Measurements from ENCODE around the gene SPATA4.
"Not testable (repeated sequence)": the region's sequence is repeated elsewhere in the genome, so short reads cannot be mapped to it uniquely, and the experiment has no call there.

The SPATA4 gene

DNA sequence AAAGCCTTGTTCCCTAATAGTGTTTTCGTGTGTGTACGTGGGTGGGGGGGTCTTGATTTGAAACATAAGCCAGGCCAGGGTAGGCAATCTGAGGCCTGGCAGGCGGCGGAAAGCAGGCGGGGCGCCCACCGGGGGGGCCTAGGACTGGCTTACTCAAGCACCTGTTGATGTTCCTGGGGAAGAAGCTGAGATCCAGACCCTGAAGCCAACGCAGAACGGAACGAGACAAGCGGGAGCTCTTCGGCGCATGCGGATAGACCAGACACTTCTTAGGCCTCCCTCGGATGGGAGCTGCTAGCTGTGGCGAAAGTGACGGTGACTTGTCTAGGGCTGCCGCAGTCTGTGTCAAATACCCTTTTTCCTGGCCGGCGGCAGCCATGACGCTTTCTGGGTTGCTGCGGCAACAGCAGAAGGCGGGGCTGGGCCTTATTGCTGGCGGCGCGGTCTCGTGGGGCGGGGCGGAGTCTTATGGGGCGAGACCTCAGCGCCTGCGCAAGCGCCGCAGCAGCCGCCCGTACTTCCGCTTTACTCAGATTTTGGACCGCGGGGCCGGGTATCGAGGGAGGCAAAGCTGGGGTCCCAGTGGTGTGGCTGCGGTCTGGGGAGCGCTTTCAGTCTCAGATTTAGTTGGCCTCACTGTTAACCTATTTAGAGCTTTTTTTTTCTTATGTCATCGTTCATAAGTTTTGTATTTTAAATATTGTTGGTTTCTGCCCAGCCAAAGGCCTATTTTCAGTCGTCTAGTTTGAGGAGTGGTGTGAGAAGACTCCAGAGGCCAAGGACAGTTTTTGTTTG is at the start of gene SPATA4:
SPATA4 (minus strand) TSS at position 402 of the 795 bp plus-strand sequence; CDS start at position 379, 23 bp downstream.
- in situ Hi-C loops (cut with HindIII; ENCODE audit: low sequenced_read_pairs), result no loop called here

DNA sequence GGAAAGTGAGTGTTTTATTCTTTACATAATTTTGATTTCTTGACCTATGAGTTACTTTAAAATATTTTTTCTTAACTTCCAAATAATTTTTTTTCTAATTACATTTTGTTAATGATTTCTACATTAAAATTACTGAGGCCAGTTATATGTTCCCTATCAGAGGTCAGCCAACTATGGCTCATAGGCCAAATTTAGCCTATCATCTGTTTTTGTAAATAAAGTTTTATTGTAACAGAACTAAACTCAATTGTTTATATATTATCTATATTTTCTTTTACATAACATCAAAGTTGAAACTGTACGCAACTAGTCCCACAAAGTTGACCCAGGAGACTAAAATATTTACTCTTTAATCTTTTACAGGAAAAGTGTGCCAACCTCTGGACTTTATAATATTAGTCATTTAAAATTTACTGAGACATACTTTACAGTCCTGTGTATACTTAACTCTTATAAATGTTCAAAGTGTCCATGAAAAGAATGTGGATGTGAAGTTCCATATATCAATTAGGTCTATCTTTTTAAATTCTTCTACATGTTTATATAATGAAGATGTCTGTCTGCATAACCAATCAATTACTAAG is 47.5 kb upstream of the SPATA4 start:
- in situ Hi-C loops (cut with HindIII; ENCODE audit: low sequenced_read_pairs), result no loop called here

DNA sequence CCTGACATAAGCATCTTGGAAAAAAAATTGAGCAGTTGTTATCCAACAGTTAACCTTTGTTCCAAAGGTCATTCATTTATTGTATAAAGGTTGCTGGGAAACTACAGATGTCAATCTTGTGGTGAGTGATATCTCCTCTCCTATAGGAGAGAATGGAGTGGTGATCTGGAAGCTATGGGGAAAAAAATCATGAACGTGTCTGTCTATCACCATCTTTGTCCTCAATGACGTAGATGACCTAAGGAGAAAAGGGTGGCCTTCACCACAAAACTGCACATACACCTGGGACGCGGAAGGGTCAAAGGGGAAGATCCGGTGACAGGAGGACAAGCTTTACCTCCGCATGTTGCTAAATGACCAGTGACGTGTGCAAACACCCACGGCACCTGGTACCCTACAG is 46.3 kb upstream of the SPATA4 start:
- in situ Hi-C loops (cut with HindIII; ENCODE audit: low sequenced_read_pairs), result no loop called here

DNA sequence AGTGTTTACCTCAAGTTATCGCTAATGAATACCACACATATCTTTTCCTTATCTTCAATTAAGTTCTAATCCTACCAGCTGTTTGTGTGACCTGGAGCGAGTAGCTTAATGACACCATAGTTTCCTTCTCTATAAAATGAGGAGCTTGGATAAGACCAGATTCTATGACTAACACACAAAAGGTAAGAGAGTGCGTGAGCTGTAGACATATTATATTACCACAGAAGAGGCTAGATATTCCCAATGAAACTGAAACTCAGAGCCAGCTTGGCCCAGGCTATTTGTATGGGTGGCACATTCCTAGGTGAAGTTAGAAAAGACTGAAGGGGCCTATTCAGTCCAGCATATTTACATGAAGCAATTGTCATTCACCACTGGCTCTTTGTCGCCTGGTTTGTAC is 43.4 kb upstream of the SPATA4 start:
- in situ Hi-C loops (cut with HindIII; ENCODE audit: low sequenced_read_pairs), result no loop called here

DNA sequence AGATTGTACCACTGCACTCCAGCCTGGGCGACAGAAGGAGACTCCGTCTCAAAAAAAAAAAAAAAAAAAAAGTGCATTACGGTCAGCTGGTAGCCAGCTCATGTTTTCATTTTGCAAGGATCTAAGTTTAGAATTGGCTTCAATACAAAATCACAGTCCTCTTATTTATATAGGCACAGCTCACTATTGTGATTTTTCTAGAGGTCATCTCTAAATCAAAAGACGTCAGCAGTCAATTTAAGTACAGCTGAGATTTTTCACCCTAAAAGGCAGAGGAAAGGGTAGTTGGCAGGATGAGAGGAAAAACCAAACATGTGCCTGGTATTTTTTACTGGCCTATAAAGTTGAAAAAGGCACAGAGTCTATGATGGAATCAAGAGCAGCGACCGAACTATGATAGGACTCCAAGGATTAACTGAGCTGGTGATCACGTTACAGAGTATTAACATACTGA is 42.8 kb upstream of the SPATA4 start:
- in situ Hi-C loops (cut with HindIII; ENCODE audit: low sequenced_read_pairs), result no loop called here

DNA sequence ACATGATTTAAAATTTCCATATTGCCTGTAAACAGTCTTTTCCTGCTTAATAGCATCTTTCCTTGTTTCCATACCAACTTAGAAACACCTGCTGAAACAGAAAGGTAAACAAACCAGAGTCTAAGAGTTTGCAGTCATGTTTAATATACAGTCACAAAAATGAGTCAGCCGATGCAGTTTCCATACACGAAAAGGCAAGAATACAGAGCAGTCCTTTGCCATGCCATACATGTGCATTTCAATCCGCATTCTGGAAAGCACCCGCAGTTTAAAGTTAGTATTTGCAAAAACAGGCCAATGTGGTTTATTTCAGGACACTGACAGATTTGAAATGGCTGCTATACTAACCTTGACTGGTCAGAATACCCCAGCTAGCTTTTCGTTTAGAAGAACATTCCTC is 41.6 kb upstream of the SPATA4 start:
- in situ Hi-C loops (cut with HindIII; ENCODE audit: low sequenced_read_pairs), result no loop called here

DNA sequence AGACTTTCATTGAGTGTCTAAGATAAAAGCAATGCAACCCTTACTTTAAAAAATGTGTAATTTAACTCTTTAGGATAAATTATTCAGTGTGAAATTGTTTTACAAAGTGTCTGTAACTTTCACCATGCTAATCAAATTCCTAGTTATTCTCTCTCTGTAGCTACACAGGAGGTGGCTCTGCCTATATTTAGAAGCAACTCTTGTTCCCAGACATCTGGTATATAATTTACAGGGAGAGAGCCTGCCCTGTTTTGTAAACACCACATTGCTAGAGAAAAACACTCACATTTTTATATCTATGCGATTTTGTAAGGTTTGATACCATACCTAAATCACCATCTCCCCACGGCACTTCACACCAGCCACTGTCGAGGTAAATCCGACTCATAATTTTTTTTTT is 35.5 kb upstream of the SPATA4 start:
- in situ Hi-C loops (cut with HindIII; ENCODE audit: low sequenced_read_pairs), result no loop called here

DNA sequence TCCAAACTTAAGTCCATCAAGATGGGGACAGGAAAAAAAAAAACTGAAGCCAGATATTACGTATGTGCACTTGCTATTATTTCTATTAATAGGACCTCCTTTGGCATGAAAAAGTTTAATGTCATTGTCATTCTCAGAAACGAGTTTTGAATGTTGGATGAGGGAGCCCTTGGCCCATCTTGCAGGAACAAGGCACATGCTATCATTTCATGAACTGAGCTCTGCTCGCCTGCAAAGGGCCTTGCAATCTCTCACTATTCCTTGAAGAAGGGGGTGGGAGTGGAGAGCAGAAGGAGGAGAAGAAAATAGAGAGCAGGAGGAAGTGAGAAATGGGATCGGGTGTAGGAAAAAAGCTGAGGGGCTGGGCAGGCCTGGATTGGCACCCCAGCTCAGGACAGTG is 34.3 kb upstream of the SPATA4 start:
- in situ Hi-C loops (cut with HindIII; ENCODE audit: low sequenced_read_pairs), result no loop called here

DNA sequence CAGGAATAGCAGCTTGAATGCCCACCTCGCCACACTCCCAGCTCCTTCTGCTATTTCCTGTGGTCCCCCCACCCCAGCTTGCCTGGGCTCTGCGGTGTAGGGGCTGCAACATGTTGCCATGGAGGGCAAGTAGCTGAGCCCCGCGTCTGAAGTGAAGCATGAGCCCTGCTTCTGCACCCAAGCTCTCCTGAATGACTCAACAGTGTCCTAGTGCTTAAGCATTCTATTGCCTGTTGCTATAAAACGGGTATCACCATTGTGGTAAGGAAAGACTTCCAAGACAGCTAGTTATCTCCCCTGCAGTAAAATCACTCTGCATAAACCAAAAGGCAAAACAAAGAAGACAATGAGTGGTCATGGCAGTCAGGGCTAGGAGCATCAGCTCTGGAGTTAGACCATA is 31.4 kb upstream of the SPATA4 start:
- in situ Hi-C loops (cut with HindIII; ENCODE audit: low sequenced_read_pairs), result no loop called here

DNA sequence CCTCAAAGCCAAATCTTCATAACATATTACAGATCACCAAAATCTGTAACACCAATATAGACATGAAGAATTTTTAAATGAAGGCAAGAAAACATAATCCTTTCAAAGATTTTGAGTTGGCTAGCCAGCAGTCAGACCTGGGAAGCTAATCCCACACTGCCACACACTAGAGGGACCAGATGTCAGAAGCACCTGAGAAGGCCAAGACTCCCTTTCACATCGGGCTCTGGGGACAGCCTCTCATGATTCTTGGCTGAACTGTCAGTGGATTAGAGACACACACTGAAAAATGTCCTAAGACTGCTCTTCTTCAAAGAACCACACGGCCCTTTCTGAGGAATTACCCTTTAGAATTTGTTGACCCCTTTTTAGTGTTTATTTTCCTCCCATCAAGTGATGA is 28.2 kb upstream of the SPATA4 start:
- in situ Hi-C loops (cut with HindIII; ENCODE audit: low sequenced_read_pairs), result no loop called here

DNA sequence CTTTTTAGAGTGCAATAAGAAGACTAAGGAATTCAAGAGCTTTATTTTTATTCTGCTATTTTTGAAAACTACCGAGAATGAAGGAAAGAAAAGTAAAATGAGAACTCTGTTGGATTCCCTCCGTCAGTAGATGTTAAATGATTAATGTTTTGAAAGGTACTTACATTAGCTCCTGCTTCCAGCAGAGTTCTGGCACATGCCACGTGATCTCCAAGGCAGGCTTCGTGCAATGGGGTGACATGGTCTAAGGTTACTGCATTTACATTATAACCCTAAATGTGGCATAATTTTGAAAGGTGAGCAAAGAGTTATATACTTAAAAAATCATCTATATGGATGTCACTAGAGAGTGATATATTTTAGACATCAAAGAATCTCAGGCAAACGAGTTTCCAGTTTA is 26.8 kb upstream of the SPATA4 start:
- in situ Hi-C loops (cut with HindIII; ENCODE audit: low sequenced_read_pairs), result no loop called here

DNA sequence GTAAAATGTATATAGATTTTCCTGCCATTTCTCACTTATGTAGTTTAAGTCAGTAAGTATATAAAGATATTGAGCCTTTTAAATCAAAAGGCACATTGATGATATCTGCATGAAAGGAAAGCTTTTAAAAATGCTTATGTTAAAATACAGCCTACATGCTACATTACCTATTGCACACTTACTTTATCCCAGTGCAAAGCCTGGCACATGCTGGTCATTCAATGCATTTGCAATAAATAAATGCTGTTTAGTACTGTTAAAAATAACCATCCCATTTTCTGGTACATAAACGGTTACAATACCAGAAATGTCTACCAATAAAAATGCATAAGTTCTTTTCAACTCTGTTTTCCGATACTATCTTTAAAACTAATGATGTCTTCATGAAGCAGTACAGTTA is 22.1 kb upstream of the SPATA4 start:
- in situ Hi-C loops (cut with HindIII; ENCODE audit: low sequenced_read_pairs), result no loop called here

DNA sequence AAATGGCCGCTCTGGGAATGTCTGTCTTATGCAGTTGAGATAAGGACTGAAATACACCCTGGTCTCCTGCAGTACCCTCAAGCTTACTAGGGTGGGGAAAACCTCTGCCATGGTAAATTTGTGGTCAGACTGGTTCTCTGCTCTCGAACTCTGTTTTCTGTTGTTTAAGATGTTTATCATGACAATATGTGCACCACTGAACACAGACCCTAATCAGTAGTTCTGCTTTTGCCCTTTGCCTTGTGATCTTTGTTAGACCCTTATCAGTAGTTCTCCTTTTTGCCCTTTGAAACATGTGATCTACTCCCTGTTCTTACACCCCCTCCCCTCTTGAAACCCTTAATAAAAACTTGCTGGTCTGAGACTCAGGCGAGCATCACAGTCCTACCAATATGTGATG is 17.0 kb upstream of the SPATA4 start:
- in situ Hi-C loops (cut with HindIII; ENCODE audit: low sequenced_read_pairs), result not testable (repeated sequence)

DNA sequence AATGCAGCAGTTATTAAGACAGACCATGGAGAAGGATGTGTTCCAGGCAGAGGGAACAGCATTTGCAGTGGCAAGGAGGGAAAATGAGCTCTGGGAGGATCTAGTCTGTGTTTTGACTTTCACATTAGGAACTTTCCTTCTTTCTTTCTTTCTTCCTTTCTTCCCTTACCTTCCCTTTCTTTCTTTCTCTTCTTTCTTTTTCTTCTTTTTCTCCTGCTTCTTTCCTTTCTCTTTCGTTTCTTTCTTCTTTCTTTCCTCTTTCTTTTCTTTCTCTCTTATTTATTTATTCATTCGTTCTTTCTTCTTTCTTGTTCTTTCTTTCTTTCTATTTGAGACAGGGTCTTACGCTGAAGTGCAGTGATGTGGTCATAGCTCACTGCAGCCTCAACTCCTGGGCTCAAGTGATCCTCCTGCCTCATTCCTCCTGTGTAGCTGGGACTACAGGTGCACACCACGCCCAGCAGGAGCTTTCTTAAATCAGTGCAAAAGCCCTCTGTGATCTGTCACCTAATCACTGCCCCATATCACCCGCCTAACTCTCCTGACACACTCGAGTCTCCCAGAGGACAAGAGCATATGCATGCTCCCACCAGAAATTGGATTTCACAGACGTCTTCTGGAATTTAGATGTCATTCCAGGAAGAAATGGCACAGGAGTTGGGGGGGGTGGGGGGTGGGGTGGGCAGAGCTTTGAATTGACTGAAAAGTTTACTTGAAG is 15.4 kb upstream of the SPATA4 start:
- in situ Hi-C loops (cut with HindIII; ENCODE audit: low sequenced_read_pairs), result no loop called here

DNA sequence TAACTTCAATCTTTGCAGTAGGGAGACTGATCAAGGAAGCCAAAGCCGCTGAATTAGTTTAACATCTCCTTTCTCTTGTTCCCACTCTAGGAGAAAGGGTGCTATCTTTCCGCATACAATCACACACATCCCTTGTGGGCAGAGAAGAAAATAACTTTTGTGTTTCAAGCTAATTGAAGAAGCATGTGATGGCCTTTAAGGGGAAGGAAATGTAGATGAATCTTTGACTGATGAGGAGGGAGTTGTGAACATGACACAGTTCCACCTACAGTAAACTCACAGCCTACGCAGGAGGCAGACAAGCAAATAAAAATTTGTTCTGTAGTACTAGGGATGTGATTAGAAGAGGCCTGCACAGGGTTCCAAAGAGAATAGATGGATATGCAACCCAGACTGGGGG is 14.7 kb upstream of the SPATA4 start:
- in situ Hi-C loops (cut with HindIII; ENCODE audit: low sequenced_read_pairs), result no loop called here

DNA sequence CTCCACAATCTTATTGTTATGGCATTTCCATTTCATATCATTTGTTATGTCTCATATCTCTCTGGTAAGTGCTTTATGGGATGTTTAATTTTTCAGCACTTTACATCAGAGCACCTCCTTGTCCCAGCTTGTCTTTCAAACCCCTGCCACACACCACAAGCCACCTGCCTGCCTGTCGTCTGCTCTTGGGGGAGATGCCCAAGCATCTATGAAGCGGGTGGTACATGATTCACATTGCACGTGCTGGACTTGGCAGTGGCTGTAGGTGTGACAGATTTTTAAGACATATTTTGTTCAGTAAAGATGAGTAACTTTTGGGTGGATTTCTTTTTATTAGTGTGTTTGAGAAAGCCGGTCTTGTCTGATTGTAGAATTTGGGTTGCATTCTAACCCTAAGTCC is 14.2 kb upstream of the SPATA4 start:
- in situ Hi-C loops (cut with HindIII; ENCODE audit: low sequenced_read_pairs), result no loop called here

DNA sequence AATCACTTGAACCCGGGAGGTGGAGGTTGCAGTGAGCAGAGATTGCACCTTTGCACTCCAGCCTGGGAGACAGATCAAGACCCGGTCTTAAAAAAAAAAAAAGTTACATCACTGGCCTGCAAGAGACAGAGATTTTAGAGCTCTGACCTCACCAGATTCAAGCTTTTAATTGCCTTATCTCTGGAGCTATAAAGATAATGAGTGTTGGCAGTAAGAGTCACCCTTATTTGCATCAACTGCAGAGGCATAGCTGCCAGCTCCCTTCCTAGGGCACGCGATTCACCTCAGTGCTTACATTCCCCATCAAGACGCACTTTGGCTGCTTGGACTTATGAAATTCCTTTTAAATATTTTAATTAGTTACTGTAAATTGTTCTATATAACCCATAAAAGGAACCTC is 12.5 kb upstream of the SPATA4 start:
- in situ Hi-C loops (cut with HindIII; ENCODE audit: low sequenced_read_pairs), result no loop called here

DNA sequence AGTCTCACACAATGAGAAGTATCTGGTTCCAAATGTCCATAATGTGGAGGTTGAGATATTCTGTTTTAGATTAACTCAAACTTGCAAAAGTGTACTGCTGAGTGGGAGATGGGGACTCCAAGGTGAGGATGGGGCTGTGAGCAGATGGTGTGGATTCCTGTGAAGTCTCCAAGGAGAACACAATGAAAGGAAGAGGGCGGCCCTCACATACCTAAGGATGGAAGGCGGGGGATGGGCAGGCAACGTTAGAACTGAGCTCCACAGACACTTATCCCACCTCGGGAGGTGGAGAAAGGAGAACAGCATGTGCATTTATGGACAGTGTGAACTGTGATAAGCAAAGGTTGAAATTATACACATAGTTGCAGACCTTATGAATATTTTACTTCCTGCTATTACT is 9.9 kb upstream of the SPATA4 start:
- in situ Hi-C loops (cut with HindIII; ENCODE audit: low sequenced_read_pairs), result no loop called here

DNA sequence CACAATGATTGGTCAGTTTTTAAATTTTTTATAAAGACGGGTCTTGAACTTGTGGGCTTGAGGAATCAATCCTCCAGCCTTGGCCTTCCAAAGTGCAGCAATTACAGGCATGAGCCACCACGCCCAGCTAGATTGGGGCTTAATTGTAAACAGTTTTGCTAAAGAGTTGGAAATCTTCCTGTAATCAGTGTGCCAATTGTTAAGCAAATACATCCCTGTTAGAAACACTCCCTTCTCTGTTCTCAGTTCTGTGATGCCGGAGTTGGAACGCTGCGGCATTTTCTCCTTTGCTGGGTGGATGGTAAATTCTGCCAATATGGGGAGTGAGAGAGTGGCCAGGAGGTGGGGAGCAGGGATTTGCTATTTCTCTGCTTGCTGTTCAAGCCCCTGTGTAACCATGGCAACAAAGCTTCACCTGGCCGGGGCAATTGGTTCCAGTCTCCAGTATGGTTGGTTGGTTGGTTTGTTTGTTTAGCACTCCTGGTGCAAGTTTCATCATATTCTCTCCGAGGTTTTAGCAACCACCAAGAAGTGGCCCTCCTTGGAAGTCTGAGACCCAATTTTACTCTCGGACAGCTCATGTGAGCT is 3.0 kb upstream of the SPATA4 start:
- in situ Hi-C loops (cut with HindIII; ENCODE audit: low sequenced_read_pairs), result no loop called here

DNA sequence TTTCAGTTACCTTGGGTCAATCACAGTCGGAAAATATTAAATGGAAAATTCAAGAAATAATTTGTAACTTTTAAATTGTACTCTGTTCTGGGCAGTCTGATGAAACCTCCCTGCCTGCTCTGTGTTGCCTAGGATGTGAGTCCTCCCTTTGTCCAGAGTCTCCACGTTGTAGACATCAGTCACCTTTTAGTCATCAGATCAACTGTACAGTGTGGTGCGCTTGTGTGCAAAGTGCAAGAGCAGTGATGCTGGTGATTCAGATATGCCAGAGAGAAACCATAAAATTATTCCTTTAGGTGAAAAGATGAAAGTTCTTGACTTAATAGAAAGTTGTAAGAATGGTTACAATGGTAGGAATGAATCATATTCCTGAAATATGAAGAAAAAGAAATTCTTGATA is 1.4 kb downstream of the SPATA4 start:
- in situ Hi-C loops (cut with HindIII; ENCODE audit: low sequenced_read_pairs), result no loop called here

DNA sequence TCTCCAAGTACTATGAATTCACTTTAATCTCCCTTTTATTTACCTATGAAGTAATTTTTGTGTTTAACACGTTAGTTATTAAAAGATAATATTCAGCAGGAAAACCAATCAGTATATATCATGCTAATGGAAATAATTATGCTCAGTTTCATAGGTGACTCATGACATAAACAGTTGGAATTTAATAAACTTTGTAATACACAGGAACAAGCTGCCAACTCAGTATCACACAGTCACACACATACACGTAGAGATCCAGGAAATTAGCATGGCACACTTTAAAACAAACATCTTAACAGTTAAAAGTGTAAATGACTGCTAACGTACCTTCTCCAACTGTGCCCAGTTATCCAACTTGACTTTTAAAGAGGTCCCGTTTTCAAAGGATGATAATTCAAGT is 2.3 kb downstream of the SPATA4 start:
- in situ Hi-C loops (cut with HindIII; ENCODE audit: low sequenced_read_pairs), result no loop called here

DNA sequence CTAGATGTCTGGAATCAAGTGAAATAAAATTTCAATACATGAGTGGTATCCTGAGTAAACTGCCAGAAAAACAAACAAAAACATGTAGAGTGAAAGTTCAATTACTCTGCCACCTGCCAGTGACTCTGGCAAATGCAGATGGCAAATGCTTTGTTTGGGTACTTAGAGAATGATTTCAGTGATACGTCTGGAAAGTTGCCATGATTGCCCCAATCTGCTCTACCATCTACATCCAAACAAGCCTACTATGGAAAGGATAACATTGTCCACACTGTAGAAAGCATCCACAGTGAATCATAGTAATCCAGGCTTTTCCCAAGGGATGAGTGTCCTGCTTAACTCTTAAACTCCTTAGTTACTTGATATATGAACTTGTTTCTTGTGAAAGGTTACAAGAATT is 3.4 kb downstream of the SPATA4 start:
- in situ Hi-C loops (cut with HindIII; ENCODE audit: low sequenced_read_pairs), result no loop called here
